ENCODE measurements around the gene IER5.

GRCh38 chr1:181126871-181127587 is 38.5 kb downstream of the IER5 start:
- TF ChIP-seq, protein P1, sequence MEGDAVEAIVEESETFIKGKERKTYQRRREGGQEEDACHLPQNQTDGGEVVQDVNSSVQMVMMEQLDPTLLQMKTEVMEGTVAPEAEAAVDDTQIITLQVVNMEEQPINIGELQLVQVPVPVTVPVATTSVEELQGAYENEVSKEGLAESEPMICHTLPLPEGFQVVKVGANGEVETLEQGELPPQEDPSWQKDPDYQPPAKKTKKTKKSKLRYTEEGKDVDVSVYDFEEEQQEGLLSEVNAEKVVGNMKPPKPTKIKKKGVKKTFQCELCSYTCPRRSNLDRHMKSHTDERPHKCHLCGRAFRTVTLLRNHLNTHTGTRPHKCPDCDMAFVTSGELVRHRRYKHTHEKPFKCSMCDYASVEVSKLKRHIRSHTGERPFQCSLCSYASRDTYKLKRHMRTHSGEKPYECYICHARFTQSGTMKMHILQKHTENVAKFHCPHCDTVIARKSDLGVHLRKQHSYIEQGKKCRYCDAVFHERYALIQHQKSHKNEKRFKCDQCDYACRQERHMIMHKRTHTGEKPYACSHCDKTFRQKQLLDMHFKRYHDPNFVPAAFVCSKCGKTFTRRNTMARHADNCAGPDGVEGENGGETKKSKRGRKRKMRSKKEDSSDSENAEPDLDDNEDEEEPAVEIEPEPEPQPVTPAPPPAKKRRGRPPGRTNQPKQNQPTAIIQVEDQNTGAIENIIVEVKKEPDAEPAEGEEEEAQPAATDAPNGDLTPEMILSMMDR (IDR thresholded peaks at IDR 0.05 in 2 of 3, conservative IDR thresholded peaks at IDR 0.05 in 1 of 3; ENCODE audit: borderline replicate concordance in 1 of 3, insufficient read depth in 1 of 3, low read depth in 2 of 3, low read length in 2 of 3), result no peak
- TF ChIP-seq, protein P2, sequence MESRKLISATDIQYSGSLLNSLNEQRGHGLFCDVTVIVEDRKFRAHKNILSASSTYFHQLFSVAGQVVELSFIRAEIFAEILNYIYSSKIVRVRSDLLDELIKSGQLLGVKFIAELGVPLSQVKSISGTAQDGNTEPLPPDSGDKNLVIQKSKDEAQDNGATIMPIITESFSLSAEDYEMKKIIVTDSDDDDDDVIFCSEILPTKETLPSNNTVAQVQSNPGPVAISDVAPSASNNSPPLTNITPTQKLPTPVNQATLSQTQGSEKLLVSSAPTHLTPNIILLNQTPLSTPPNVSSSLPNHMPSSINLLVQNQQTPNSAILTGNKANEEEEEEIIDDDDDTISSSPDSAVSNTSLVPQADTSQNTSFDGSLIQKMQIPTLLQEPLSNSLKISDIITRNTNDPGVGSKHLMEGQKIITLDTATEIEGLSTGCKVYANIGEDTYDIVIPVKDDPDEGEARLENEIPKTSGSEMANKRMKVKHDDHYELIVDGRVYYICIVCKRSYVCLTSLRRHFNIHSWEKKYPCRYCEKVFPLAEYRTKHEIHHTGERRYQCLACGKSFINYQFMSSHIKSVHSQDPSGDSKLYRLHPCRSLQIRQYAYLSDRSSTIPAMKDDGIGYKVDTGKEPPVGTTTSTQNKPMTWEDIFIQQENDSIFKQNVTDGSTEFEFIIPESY (IDR thresholded peaks at IDR 0.05; ENCODE audit: extremely low read depth, insufficient replicate concordance, low read length), result no peak
- TF ChIP-seq POLR2AphosphoS5 (IDR thresholded peaks at IDR 0.05; ENCODE audit: low read depth, low read length) (no peak), POLR2A (IDR thresholded peaks at IDR 0.05; ENCODE audit: borderline replicate concordance, extremely low read depth, insufficient read depth, insufficient read length) (no peak)
